Stomach (tissue), 4 donors: Measurements from ENCODE around the gene ADGRL3.

ENCODE experiments used
- CTCF ChIP-seq, 7 experiments: fragments of 450-650 bp in 4 of 7; fragments of 200-600 bp in 3 of 7; sonication (generic) in 3 of 7; IDR thresholded peaks; one replicate each; pipeline ENCODE4 v1.5.1; 2016 to 2019; ENCODE audit warnings: antibody characterized with exemption in 7 of 7, control low read depth in 2 of 7, mild to moderate bottlenecking in 1 of 7
- EP300 ChIP-seq: sonication (generic); formaldehyde crosslinking; IDR thresholded peaks from one replicate; pipeline ENCODE4 v1.6.1; 2017; ENCODE audit warnings: antibody characterized with exemption
- POLR2A ChIP-seq, 4 donors: fragments of 450-650 bp; IDR thresholded peaks; one replicate each; pipeline ENCODE4 v1.6.1; 2016; ENCODE audit warnings: antibody characterized with exemption in 4 of 4, control low read depth in 2 of 4, mild to moderate bottlenecking in 1 of 4, moderate library complexity in 1 of 4

GRCh38 chr4:61200916-61201526, 895 bp downstream of the ADGRL3 start:
- TF ChIP-seq POLR2A (IDR thresholded peaks at IDR 0.05) (no peak), CTCF (IDR thresholded peaks at IDR 0.05) (no peak), EP300 (no peak)
